Heart right ventricle (tissue), 16 donors: ENCODE results near the gene COL4A4. TPM values are rescaled to one million over a fixed set of nuclear protein-coding genes. Genes with fewer than 3 reads are reported as not detected.

ENCODE experiments used
- ATAC-seq, 8 donors: fragments of 200-7000 bp; cut with Tn5 transposase; one replicate each; pipeline ENCODE4 v1.9.1; 2020; ENCODE audit warnings: mild to moderate bottlenecking in 8 of 8, moderate library complexity in 8 of 8, moderate number of reproducible peaks in 1 of 8
- DNase-seq, 2 donors: peaks; one replicate each; pipeline ENCODE4 v3.0.0-alpha.2; 2020
- H3K27ac ChIP-seq, 10 donors: fragments of 200-600 bp; sonication (generic) in 2 of 10; one replicate each; pipeline versions ENCODE4 v1.5.0 to v1.8.0; 2020 to 2022; ENCODE audit warnings: mild to moderate bottlenecking in 3 of 10
- H3K27me3 ChIP-seq, 7 donors: fragments of 200-600 bp; one replicate each; pipeline ENCODE4 v1.8.0; 2021 to 2022; ENCODE audit warnings: mild to moderate bottlenecking in 2 of 7
- H3K36me3 ChIP-seq, 9 donors: fragments of 200-600 bp; sonication (generic) in 1 of 9; one replicate each; pipeline versions ENCODE4 v1.5.0 to v1.8.0; 2020 to 2022; ENCODE audit warnings: mild to moderate bottlenecking in 2 of 9
- H3K4me1 ChIP-seq, 9 donors: fragments of 200-600 bp; sonication (generic) in 1 of 9; one replicate each; pipeline versions ENCODE4 v1.5.0 to v1.8.0; 2020 to 2022; ENCODE audit warnings: mild to moderate bottlenecking in 4 of 9
- H3K4me3 ChIP-seq, 10 donors: fragments of 200-600 bp; sonication (generic) in 2 of 10; one replicate each; pipeline versions ENCODE4 v1.5.0 to v1.8.0; 2020 to 2022; ENCODE audit warnings: mild to moderate bottlenecking in 7 of 10, moderate library complexity in 2 of 10
- H3K9me3 ChIP-seq, 11 donors: fragments of 200-600 bp in 10 of 11; sonication (generic) in 2 of 11; one replicate each; pipeline versions ENCODE4 v1.5.0 to v1.8.0; 2013 to 2022; ENCODE audit warnings: mild to moderate bottlenecking in 2 of 11, control low read depth in 1 of 11, moderate library complexity in 1 of 11
- WGBS, 2 donors: extraction: QIAGEN DNeasy Blood & Tissue Kit; methylation state at CpG; one replicate each; pipeline ENCODE4 v1.1.7; 2013; ENCODE audit warnings: inconsistent platforms in 1 of 2; 5-methylcytosine and 5-hydroxymethylcytosine counted together
- intact Hi-C, 10 donors: fragments of 100-400 bp; cut with DNase I; formaldehyde crosslinking; loops; one replicate each; pipeline versions ENCODE4 v1.11.1 to v1.14.2; 2022
- polyA plus RNA-seq, 2 donors: library from polyadenylated mRNA; stranded (reverse); fragments of 200-250 nt; gene quantifications; one replicate each; pipeline ENCODE4 v1.2.3, GENCODE V29; 2013
- total RNA-seq, 10 donors: library from RNA; stranded (reverse); fragmentation: NEBNext Ultra II Directional in 3 of 10; extraction: Animal tissue kit (Norgen Biotek cat#: 25700) in 3 of 10; gene quantifications; one replicate each; pipeline versions ENCODE4 v1.2.1 to v1.2.4, GENCODE V29; 2021 to 2023
- TF ChIP-seq, protein P1 (sequence below), 9 donors: fragments of 200-600 bp; sonication (generic) in 2 of 9; IDR thresholded peaks; one replicate each; pipeline versions ENCODE4 v1.5.0 to v1.8.0; 2021 to 2022; ENCODE audit warnings: antibody characterized with exemption in 9 of 9, mild to moderate bottlenecking in 5 of 9, moderate library complexity in 1 of 9
- donor health status: Arrhythmogenic right ventricular cardiomyopathy.
- donor health status: ischemic (EF 13 %, LVEDD 7.1; RV severe dilation, severe dysfunction).
- donor health status: healthy with polysubstance abuse.
- donor health status: DM: no; HTN: yes; CAD: no.
- donor health status: DM: no; HTN: no; CAD: no.
- donor health status: ischemic (EF 25% LVEDD 6.9; RV normal size, moderate dysfunction).
- donor health status: ischemic (EF 25% LVEDD 5.7; RV mildly dilated, moderate dysfunction).
- donor health status: healthy.
- donor health status: DM: yes; HTN: yes; CAD: no.
- donor health status: Ischemic cardiomyopathy.
- donor health status: ischemic (EF 35%, LVEDD 5.7; RV mildly dilated, moderate dysfunction).
- donor health status: nonischemic (EF 11% LVEDD 7.7; RV severe dilation, severe dysfunction).
- donor health status: DM: yes; HTN: yes; CAD: no.
- donor health status: PGD.
- donor health status: ischemic (EF 29% LVEDD 5.4; RV normal size, mild dysfunction).
- donor health status: nonischemic (EF 23%, LVEDD 6.1; RV moderate dilation, normal function).

Gene COL4A4
- total and polyA plus RNA-seq, 12 donors = 0.84 to 11.4 (median 4.1) TPM

- 84 to 85% methylated on average over 4 of the region's 4 CpGs for WGBS, 2 donors
- H3K4me3 ChIP-seq = no peak overlapping the region
- TF ChIP-seq, protein P1, sequence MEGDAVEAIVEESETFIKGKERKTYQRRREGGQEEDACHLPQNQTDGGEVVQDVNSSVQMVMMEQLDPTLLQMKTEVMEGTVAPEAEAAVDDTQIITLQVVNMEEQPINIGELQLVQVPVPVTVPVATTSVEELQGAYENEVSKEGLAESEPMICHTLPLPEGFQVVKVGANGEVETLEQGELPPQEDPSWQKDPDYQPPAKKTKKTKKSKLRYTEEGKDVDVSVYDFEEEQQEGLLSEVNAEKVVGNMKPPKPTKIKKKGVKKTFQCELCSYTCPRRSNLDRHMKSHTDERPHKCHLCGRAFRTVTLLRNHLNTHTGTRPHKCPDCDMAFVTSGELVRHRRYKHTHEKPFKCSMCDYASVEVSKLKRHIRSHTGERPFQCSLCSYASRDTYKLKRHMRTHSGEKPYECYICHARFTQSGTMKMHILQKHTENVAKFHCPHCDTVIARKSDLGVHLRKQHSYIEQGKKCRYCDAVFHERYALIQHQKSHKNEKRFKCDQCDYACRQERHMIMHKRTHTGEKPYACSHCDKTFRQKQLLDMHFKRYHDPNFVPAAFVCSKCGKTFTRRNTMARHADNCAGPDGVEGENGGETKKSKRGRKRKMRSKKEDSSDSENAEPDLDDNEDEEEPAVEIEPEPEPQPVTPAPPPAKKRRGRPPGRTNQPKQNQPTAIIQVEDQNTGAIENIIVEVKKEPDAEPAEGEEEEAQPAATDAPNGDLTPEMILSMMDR (IDR thresholded peaks at IDR 0.05) = no peak
Observed at GRCh38 chr2:226979004-226979403, 185.0 kb downstream of the COL4A4 start.

GRCh38 chr2:226978300-226978699 is 185.7 kb downstream of the COL4A4 start:
- DNase-seq = no peak
- TF ChIP-seq, protein P1 (IDR thresholded peaks at IDR 0.05) = no peak
- WGBS, 2 donors = 96 to 97% methylated on average over 7 of the region's 7 CpGs

More at GRCh38 chr2:226979004-226979403, 185.0 kb downstream of the COL4A4 start:
- no peak for DNase-seq
- peaks cover 0 to 10% (median 0%) of the 10 kb centered on the region in 9 donors for H3K4me1 ChIP-seq
- H3K27me3 ChIP-seq = no peaks in the 10 kb centered on the region
- no peaks in the 10 kb centered on the region for H3K36me3 ChIP-seq
- ATAC-seq = no peak
- intact Hi-C loops = loop anchor here in 1 of 10 donors (10.0 kb wide), 1 partner anchor 144 kb away; the partner anchor contains the start of gene RHBDD1
- no peaks in the 10 kb centered on the region for H3K9me3 ChIP-seq
- no peak overlapping the region for H3K27ac ChIP-seq

GRCh38 chr2:226977775-226978190 is 186.2 kb downstream of the COL4A4 start:
- WGBS, 2 donors = 83 to 88% methylated on average over 2 of the region's 2 CpGs
- peaks cover 0 to 8% (median 0%) of the 10 kb centered on the region in 9 donors for H3K4me1 ChIP-seq
- DNase-seq = no peak
- intact Hi-C loops = loop anchor here in 1 of 10 donors (10.0 kb wide), 1 partner anchor 143 kb away; the partner anchor contains the start of gene RHBDD1
- H3K4me3 ChIP-seq = no peak overlapping the region
- peaks cover 0 to 4% (median 0%) of the 10 kb centered on the region in 9 donors for H3K36me3 ChIP-seq
- TF ChIP-seq, protein P1 (IDR thresholded peaks at IDR 0.05) = no peak
- no peak for ATAC-seq
- H3K9me3 ChIP-seq = no peaks in the 10 kb centered on the region
- no peak overlapping the region for H3K27ac ChIP-seq
- H3K27me3 ChIP-seq = no peaks in the 10 kb centered on the region

More at GRCh38 chr2:226978300-226978699, 185.7 kb downstream of the COL4A4 start:
- Histone ChIP-seq H3K4me1 (peaks cover 0 to 8% (median 0%) of the 10 kb centered on the region in 9 donors), H3K36me3 (peaks cover 0 to 4% (median 0%) of the 10 kb centered on the region in 9 donors), H3K4me3 (no peak overlapping the region), H3K27me3 (no peaks in the 10 kb centered on the region), H3K9me3 (no peaks in the 10 kb centered on the region), H3K27ac (no peak overlapping the region)
- ATAC-seq = no peak
- intact Hi-C loops = loop anchor here in 1 of 10 donors (10.0 kb wide), 1 partner anchor 143 kb away; the partner anchor contains the start of gene RHBDD1

DNA sequence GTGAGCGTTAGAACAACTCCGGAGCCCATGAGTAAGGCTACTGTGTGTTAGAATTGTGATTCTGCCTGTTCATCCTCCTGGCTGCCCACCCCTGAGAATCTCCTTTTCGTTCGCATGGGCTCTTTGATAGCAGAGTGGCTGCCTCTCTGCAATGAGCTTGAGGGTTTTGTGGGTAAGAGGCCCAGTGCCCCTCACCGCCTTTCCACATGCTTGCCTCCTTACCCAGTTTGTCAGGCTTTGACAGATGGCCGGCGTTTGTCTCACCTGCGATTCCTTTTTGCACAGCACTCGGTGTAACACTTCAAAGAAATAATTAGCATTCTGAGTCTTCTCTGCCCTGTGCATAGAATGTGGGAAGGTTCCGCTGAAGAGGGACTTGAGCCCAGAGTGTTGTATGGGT is 190.2 kb downstream of the COL4A4 start:
- H3K9me3 ChIP-seq = no peaks in the 10 kb centered on the region
- ATAC-seq = no peak
- no peak for DNase-seq
- peaks cover 0 to 4% (median 0%) of the 10 kb centered on the region in 9 donors for H3K36me3 ChIP-seq
- no peak overlapping the region for H3K27ac ChIP-seq
- TF ChIP-seq, protein P1 (IDR thresholded peaks at IDR 0.05) = no peak
- intact Hi-C loops = loop anchor here in 1 of 10 donors (10.0 kb wide), 1 partner anchor 139 kb away; the partner anchor contains the start of gene RHBDD1
- H3K4me1 ChIP-seq = no peaks in the 10 kb centered on the region
- H3K27me3 ChIP-seq = no peaks in the 10 kb centered on the region
- no peak overlapping the region for H3K4me3 ChIP-seq
- WGBS, 2 donors = 91 to 93% methylated on average over 10 of the region's 10 CpGs
